ENCODE results near the gene DCLK1.

- TF ChIP-seq POLR2A (IDR thresholded peaks at IDR 0.05) (no peak), CTCF (IDR thresholded peaks at IDR 0.05) (no peak)
These were observed 326.3 kb downstream of the DCLK1 start for GRCh38 chr13:35804901-35805300.

Measured in esophagus squamous epithelium (tissue), 4 donors.